ENCODE data around the gene RNASET2. TPM values are rescaled to one million over a fixed set of nuclear protein-coding genes. Genes with fewer than 3 reads are reported as not detected.
A peak's percentile ranks its signal among the peaks of the same experiment; 100 is the strongest.

Gene RNASET2
- total and polyA plus RNA-seq, 7 donors: 2.8 to 10.1 (median 3.9) TPM

GRCh38 chr6:166957805-166958076, 1.4 kb upstream of the RNASET2 start:
- DNase-seq: no peak
- ATAC-seq: no peak
- intact Hi-C loops (cut with DNase I): loop anchor here (5.0 kb wide), 1 partner anchor 40 kb away; the partner anchor contains the start of gene CEP43 (in 2 of the 2)
- WGBS, 3 donors: 89 to 94% (median 93%) methylated on average over 5 of the region's 5 CpGs
- H3K9me3 ChIP-seq: no peaks in the 10 kb centered on the region
- TF ChIP-seq CTCF (IDR thresholded peaks at IDR 0.05): no peak
- H3K4me3 ChIP-seq: no peak overlapping the region
- H3K27ac ChIP-seq: no peak overlapping the region
- no peaks in the 10 kb centered on the region for H3K36me3 ChIP-seq (ENCODE audit: insufficient read depth in 1 of 2, low read depth in 1 of 2)
- peaks cover 4% of the 10 kb centered on the region for H3K4me1 ChIP-seq
- no peaks in the 10 kb centered on the region for H3K27me3 ChIP-seq (ENCODE audit: insufficient read depth in 3 of 3, low read length in 2 of 3)

DNA sequence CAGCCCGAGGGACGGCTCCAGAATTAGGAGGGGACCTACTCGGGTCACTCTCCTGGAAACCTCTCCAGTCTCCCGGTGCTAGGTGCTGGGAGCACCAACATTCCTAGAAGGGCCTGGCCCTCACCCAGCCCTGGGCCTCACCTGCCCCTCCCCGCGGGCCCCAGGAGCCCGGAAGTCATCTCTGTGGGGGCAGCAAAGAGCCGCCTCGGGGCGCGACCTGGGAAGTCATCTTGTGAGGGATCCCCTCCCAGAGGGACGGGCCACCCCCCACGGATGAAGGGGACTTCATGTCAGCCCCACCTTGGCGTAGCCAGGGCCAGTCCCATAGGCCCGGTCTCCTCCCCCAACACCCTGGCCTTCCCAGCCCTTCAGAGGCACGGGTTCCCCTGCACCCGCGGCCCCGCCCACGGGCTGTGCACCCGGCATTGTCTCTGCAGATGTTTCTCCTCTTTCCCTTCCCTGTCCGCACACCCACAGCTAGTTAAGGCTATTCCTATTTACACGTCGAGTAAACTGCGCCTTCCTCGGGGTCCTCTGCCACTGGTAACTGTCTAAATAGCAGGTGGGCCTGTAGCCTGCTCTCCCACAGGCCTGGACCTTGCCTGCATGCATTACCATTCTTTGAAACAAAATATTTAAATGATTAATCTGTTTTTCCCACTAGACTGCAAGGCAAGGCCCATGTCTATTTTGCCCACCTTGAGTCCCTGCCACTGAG, 896 bp upstream of the RNASET2 start:
- H3K27ac ChIP-seq: no peak overlapping the region
- TF ChIP-seq CTCF (IDR thresholded peaks at IDR 0.05): no peak
- DNase-seq: peak; percentile 54 to 66
- peak; percentile 12 to 28 (median 14) for ATAC-seq
- no peaks in the 10 kb centered on the region for H3K27me3 ChIP-seq (ENCODE audit: insufficient read depth in 3 of 3, low read length in 2 of 3)
- no peaks in the 10 kb centered on the region for H3K9me3 ChIP-seq
- peak overlapping the region; percentile 86 for H3K4me3 ChIP-seq
- peaks cover 4% of the 10 kb centered on the region for H3K4me1 ChIP-seq
- no peaks in the 10 kb centered on the region for H3K36me3 ChIP-seq (ENCODE audit: insufficient read depth in 1 of 2, low read depth in 1 of 2)
- 14 to 16% (median 15%) methylated on average over 23 to 26 of the region's 26 CpGs for WGBS, 3 donors
- intact Hi-C loops (cut with DNase I): loop anchor here (5.0 kb wide), 1 partner anchor 40 kb away; the partner anchor contains the start of gene CEP43 (in 2 of the 2)

- peak; percentile 25 to 62 for DNase-seq
- intact Hi-C loops (cut with DNase I): loop anchor here (5.0 kb wide), 1 partner anchor 41 kb away; the partner anchor contains the start of gene CEP43 (in 2 of the 2)
- TF ChIP-seq CTCF (IDR thresholded peaks at IDR 0.05): no peak
- Histone ChIP-seq H3K27me3 (ENCODE audit: insufficient read depth in 3 of 3, low read length in 2 of 3) (no peaks in the 10 kb centered on the region), H3K36me3 (ENCODE audit: insufficient read depth in 1 of 2, low read depth in 1 of 2) (no peaks in the 10 kb centered on the region), H3K9me3 (no peaks in the 10 kb centered on the region), H3K4me1 (peaks cover 4% of the 10 kb centered on the region), H3K4me3 (peak overlapping the region; percentile 86), H3K27ac (no peak overlapping the region)
- ATAC-seq: peak; percentile 43 to 66 (median 60)
- WGBS, 3 donors: 1 to 2% (median 1%) methylated on average over 31 to 54 of the region's 54 CpGs
Observed at GRCh38 chr6:166955865-166956443, 396 bp downstream of the RNASET2 start.

- Histone ChIP-seq H3K27ac (no peak overlapping the region), H3K4me1 (peaks cover 4% of the 10 kb centered on the region), H3K4me3 (peak overlapping the region; percentile 86), H3K36me3 (ENCODE audit: insufficient read depth in 1 of 2, low read depth in 1 of 2) (no peaks in the 10 kb centered on the region), H3K9me3 (no peaks in the 10 kb centered on the region), H3K27me3 (ENCODE audit: insufficient read depth in 3 of 3, low read length in 2 of 3) (no peaks in the 10 kb centered on the region)
- TF ChIP-seq CTCF (IDR thresholded peaks at IDR 0.05): no peak
- DNase-seq: peak; percentile 32 to 63
- 44 to 70% (median 63%) methylated on average over 35 to 52 of the region's 52 CpGs for WGBS, 3 donors
- no peak for ATAC-seq
- intact Hi-C loops (cut with DNase I): loop anchor here (5.0 kb wide), 1 partner anchor 42 kb away; the partner anchor contains the start of gene CEP43 (in 2 of the 2)
Observed at GRCh38 chr6:166955121-166955864, 1.1 kb downstream of the RNASET2 start.

All from psoas muscle (tissue), 8 donors.